GM18519 (cell line): Measurements from ENCODE around the gene DISP2.

Source experiments
- ATAC-seq: cut with Tn5 transposase; IDR thresholded peaks from one replicate; pipeline ENCODE4 v1.9.1; 2021; ENCODE audit warnings: mild to moderate bottlenecking, moderate library complexity; ENCODE audit not compliant: unreplicated experiment, low FRiP score

DISP2 gene

DNA sequence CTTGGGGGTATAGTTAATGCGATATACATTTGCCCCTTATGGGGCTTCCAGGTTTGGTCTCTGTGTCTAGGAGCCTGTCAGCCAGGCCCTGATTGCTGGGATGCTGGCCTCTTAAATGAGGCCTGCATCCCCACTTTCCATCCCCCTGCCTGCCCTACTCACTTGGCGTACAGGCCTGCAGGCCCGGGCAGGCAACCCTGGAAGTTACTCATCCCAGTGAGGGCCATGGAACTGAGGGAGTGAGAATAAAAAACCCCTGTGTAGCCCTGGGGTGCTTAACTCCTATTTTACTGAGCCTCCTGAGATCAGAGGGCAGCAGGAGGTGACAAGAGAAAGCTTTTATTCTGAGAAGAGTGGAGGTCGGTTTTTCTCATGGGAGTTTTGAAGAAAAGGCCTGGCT lies 2.0 kb downstream of the DISP2 start:
- ATAC-seq, result no peak

- ATAC-seq, result no peak
These were observed 3.6 kb downstream of the DISP2 start for GRCh38 chr15:40361640-40362039.

GRCh38 chr15:40363611-40364010 lies 5.6 kb downstream of the DISP2 start:
- no peak for ATAC-seq

GRCh38 chr15:40364251-40364650 lies 6.2 kb downstream of the DISP2 start:
- ATAC-seq, result no peak

- ATAC-seq, result no peak
These were observed 7.0 kb downstream of the DISP2 start for GRCh38 chr15:40365016-40365415.

DNA sequence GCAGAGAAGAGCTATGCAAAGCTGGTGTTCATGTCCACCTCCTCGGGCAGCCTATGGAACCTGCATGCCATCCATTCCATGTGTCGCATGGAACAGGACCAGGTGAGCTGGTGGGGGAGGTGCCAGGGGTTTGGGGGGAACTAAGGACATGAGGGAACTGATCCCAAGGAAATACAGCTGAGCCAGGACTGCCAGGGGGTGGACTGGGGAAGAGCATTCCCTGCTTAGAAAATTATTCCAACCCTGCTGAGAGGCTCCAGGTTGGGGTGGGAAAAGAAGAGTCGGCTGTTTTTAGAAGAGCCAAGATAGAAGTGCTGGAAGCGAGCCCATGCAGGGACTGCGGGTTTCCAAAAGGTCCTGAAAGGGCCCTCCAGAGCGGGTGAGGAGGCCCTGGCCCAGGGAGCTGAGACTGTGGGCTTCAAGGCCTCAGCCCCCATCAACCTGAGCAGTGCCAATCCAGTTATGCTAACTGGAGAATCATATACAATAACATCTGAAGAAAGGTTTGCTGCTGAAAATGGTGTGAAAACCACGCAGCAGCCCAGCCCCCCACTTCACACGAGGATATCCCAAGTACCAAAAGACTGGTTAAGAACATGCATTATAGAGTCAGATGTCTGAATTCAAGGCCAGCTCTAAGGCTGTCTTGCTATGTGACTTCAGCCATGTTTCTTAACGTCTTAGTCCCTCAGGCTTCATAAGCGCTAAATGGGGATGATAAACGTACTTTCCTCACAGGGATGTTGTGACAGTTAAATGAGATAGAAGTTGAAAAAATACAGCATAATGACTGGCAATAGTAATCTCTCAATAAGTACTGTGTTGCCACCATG lies 7.8 kb downstream of the DISP2 start:
- ATAC-seq, result no peak

DNA sequence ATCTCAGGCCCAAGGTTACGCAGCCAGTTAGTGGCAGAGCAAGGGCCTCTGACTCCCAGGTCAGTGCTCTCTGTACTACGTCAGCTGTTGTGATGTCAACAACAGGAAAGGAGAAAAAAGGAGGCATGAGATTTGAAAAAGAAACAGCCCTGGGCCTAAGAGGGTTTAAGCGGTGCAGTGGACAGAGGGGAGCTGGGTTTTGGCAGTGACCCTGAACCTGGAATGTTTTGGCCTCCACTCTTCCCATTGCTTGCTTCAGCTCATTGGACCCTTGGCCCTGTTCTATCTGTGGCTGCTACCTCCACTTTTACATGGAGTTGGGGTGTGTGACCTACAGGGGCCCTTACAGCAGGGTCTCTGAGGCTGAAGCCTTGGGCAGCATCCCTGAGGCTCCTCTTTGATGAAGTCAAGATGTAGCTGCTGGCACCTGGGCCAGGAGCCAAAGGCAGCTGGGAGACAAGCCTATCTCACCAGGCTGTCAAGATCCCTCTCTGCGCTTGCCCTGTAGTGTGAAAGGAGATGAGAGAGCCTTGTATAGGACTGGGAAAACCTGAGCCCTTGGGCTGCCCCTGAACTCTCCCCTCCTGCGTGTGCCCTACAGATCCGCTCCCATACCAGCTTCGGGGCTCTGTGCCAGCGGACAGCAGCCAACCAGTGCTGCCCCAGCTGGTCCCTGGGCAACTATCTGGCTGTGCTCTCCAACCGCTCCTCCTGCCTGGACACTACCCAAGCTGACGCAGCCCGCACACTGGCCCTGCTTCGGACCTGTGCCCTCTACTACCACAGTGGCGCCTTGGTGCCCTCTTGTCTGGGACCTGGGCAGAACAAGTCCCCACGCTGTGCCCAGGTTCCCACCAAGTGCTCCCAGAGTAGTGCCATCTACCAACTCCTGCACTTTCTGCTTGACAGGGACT lies 8.7 kb downstream of the DISP2 start:
- no peak for ATAC-seq

DNA sequence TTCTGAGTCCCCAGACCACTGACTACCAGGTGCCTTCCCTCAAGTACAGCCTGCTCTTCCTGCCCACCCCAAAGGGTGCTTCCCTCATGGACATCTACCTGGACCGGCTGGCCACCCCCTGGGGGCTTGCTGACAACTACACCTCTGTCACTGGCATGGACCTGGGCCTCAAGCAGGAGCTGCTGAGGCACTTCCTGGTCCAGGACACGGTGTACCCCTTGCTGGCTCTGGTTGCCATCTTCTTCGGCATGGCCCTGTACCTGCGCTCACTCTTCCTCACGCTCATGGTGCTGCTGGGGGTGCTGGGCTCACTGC lies 9.3 kb downstream of the DISP2 start:
- no peak for ATAC-seq

GRCh38 chr15:40367686-40368611 lies 9.9 kb downstream of the DISP2 start:
- peak; percentile 70 for ATAC-seq

DNA sequence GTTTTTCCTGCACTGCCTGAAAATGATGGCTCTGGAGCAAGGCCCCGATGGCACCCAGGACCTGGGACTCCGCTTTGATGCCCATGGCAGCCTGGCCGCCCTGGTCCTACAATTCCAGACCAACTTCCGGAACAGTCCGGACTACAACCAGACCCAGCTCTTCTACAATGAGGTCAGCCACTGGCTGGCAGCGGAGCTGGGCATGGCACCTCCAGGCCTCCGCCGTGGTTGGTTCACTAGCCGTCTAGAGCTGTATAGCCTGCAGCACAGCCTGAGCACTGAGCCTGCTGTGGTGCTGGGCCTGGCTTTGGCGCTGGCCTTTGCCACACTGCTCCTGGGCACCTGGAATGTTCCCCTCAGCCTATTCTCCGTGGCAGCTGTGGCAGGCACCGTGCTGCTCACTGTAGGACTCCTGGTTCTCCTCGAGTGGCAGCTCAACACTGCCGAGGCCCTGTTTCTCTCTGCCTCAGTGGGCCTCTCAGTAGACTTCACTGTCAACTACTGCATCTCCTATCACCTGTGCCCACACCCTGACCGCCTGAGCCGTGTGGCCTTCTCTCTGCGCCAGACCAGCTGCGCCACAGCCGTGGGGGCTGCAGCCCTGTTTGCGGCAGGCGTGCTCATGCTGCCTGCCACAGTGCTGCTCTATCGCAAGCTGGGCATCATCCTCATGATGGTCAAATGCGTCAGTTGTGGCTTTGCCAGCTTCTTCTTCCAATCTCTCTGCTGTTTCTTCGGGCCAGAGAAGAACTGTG lies 10.9 kb downstream of the DISP2 start:
- no peak for ATAC-seq

GRCh38 chr15:40369474-40369869 lies 11.5 kb downstream of the DISP2 start:
- no peak for ATAC-seq

DNA sequence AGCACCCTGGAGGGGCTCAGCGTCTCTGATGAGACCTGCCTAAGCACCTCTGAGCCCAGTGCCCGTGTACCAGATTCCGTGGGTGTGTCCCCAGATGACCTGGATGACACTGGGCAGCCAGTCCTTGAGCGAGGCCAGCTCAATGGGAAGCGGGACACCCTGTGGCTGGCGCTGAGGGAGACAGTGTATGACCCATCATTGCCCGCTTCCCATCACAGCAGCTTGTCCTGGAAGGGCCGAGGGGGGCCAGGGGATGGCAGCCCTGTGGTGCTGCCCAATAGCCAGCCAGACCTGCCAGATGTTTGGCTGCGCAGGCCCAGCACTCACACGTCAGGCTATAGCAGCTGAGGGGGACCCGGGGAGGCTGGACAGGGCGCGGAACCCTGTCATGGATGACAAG lies 12.0 kb downstream of the DISP2 start:
- no peak for ATAC-seq

- no peak for ATAC-seq
These were observed 15.0 kb downstream of the DISP2 start for GRCh38 chr15:40372981-40373380.

GRCh38 chr15:40377606-40378005 lies 19.6 kb downstream of the DISP2 start:
- no peak for ATAC-seq

- ATAC-seq, result no peak
These were observed 21.4 kb downstream of the DISP2 start for GRCh38 chr15:40379374-40379773.

DNA sequence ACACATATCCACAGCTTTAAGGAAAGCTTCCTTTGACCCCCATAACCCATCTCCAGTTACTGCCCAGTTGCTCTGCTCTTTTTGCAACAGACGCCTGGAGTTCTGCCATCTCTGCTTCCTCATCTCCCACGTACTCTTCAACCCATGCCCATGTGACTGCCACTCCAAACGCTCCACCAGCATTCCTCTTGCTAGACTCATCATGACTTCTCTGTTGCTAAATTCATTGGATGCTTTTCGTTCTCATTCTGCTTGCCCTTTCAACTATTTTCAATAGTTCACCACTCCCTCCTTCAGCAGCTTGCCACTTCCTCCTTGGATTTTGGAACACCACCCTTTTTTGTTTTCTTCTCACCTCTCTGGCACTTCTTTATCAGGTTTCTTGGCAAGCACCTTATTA lies 21.8 kb downstream of the DISP2 start:
- no peak for ATAC-seq

GRCh38 chr15:40380636-40381035 lies 22.6 kb downstream of the DISP2 start:
- no peak for ATAC-seq

DNA sequence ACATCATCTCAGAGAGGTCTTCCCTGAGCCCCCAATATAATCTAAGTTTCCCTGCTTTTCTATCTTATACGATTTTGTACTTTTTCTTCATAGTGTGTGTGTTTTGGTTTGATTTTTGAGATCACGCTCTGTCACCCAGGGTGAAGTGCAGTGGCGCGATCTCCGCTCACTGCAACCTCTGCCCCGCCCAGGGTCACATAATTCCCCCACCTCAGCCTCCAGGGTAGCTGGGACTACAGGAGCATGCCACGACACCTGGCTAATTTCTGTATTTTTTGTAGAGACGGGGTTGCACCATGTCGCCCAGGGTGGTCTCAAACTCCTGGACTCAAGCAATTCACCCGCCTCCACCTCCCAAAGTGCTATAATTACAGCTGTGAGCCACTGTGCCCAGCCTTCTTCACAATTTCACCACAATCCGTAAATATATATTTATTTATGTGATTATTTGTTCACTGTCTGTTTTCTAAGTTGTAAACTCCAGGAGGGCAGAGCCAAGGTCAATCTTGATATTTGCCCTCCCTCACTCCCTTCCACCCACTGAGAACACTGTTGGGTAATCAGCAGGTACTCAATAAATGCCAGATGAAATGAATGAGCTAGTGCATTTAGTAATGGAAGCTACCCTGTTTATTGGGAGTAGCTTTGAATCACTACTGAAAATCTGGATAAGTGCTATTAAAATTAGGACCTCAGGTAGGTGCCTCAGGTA lies 24.0 kb downstream of the DISP2 start:
- ATAC-seq, result no peak
